DMS53 treated with DMSO at 0.1 percent for 48 hours (cell line): ENCODE results near the gene SLC25A41.
"Not testable (repeated sequence)": the region's sequence is repeated elsewhere in the genome, so short reads cannot be mapped to it uniquely, and the experiment has no call there.

ENCODE experiments used
- DNase-seq: peaks from one replicate; lab custom pipeline; 2025; ENCODE audit not compliant: unreplicated experiment; lab: John Stamatoyannopoulos, UW

SLC25A41 gene

GRCh38 chr19:6412061-6412446 lies 21.5 kb downstream of the SLC25A41 start:
- DNase-seq, result no peak

- DNase-seq, result no peak
Measured at GRCh38 chr19:6409346-6409745, 24.2 kb downstream of the SLC25A41 start.

- no peak for DNase-seq
Measured at GRCh38 chr19:6406401-6406800, 27.2 kb downstream of the SLC25A41 start.

DNA sequence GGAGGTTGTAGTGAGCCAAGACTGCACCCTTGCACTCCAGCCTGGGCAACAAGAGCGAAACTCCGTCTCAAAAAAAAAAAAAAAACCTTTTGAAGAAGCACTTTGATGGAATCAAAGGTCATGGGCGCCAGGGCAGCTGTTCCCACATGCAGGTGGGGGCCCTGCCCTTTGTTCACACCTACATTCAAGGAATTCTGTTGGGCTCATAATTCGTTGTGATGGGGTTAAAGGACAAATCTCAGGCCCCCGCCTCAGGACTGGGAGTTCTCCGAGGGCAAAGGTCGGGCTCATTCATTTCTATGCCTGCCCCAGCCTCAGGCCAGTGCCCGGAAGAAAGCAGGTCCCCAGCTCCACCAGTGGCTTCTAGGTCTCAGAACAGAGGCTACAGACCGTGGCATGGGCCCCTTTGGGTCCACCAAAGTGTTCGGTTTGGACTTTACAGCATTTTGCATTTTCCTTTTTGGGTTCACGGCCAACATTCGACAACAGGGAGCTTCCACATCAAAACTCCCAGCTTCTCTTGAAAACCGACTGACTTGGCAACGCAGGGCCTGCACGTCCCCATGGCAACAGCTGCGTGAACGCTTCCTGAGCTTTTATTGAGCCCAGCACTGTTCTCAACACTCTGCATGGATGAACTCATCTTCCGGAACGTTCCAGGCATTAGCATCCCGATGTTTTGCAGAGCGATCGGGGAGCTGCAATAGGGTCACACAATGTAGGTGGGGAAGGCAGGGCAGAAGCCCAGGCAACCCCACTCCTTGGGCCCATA lies 30.5 kb downstream of the SLC25A41 start:
- no peak for DNase-seq

GRCh38 chr19:6402058-6402457 lies 31.5 kb downstream of the SLC25A41 start:
- DNase-seq, result no peak

DNA sequence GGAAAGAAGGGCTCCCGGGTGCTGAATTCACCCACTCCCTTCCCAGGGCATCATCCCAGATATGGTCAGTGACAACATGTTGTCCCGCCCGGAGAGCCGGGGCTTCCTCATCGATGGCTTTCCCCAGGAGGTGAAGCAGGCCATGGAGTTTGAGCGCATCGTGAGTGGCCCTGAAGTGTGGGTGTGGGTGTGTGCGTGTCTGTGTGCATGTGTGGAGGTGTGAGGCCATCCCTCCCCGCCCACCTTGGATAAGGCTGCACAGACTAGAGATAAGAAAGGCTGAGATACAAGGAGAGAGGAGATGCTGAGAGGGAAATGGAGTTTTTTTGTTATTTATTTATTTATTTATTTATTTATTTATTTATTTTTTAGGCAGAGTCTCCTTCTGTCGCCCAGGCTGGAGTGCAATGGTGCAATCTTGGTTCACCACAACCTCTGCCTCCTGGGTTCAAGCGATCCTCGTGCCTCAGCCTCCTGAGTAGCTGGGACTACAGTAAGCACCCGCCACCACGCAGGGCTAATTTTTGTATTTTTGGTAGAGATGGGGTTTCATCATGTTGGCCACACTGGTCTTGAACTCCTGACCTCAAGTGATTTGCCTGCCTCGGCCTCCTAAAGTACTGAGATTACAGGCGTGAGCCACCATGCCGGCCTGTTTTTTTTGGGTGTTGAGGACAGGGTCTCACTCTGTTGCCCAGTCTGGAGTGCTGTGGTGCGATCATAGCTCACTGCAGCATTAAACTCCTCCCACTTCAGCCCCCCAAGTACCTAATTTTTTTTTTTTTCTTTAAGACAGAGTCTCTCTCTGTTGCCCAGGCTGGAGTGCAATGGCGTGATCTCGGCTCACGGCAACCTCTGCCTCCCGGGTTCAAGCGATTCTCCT lies 33.3 kb downstream of the SLC25A41 start:
- DNase-seq, result not testable (repeated sequence)

DNA sequence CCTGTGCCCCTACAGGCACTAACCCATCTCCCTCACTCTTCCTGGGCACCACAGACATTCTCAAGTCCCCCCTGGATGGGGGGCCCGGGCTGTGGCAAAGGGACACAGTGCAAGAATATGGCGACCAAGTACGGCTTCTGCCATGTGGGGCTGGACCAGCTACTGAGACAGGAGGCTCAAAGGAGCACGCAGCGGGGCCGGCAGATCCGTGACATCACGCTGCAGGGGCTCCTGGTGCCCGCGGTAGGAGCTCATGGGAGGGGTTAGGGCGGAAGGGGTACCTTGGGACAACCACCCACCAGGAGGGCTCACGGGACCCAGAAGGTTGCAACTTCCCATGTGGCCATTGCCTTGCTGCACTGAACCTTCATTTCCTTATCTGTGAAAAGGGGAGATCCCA lies 37.3 kb downstream of the SLC25A41 start:
- no peak for DNase-seq

GRCh38 chr19:6394831-6395230 lies 38.7 kb downstream of the SLC25A41 start:
- DNase-seq, result no peak

GRCh38 chr19:6393983-6394412 lies 39.6 kb downstream of the SLC25A41 start:
- DNase-seq, result no peak

GRCh38 chr19:6393074-6393982 lies 40.2 kb downstream of the SLC25A41 start, which contains the start of gene GTF2F1:
TSS of gene GTF2F1 (minus strand) at chr19:6393164. CDS start at chr19:6392995, 169 bp downstream.
- DNase-seq, result peak; percentile 79

GRCh38 chr19:6392221-6393073 lies 41.1 kb downstream of the SLC25A41 start:
- no peak for DNase-seq

GRCh38 chr19:6387372-6387771 lies 46.2 kb downstream of the SLC25A41 start:
- DNase-seq, result no peak

- no peak for DNase-seq
Measured at GRCh38 chr19:6384381-6384780, 49.2 kb downstream of the SLC25A41 start.

DNA sequence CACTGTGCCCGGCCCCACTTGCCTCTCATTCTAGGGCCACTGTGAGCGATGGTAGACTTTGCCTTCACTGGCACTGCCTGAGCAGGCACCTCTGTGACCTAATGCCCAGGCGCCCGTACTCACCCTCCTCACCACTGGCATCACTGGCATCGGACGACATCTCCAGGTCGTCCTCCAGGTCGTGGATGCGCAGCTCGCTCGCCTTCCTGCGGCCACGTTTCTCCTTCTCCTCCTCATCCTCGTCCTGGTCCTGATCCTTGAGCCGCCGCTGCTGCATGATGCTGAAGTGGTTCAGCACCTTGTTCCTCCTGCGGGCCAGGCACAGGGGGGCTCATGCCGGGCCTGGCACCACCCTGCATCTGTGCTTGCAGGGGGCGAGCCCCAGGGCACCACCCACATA lies 50.4 kb downstream of the SLC25A41 start:
- DNase-seq, result no peak

DNA sequence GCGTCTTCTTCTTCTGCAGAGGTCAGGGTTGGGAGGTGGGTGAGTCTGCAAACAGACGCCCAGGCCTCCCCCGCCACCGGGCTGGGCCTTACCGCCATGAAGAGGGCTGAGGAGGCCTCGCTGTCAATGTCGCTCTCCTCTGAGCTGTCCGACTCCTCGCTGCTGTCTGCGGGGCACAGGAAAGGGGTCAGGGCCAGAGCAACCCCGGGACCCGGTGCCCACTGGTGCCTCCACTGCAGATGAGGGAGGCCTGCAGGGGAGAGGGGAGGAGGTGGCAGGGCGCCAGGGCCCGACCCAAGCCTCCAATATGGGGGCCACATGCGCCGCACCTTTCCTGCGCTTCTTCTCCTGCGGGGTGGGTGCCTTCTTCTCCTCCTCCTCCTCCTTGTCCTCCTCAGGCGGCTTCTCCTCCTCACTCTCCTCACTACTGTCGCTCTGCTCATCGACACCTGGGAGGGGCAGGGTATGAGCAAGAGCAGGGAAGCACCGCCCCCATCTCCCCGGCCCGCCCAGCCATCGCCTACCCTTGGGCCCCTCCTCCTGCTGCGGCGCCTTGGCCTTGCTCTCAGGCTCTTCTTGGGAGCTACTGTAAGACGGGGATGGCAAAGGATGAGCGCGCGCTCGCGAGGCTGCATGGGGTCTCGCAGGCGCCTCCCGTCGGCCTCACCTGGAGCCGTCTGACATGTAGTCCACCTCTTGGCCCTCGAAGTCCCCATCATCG lies 52.4 kb downstream of the SLC25A41 start:
- DNase-seq, result no peak

GRCh38 chr19:6379744-6380143 lies 53.8 kb downstream of the SLC25A41 start:
- DNase-seq, result no peak

DNA sequence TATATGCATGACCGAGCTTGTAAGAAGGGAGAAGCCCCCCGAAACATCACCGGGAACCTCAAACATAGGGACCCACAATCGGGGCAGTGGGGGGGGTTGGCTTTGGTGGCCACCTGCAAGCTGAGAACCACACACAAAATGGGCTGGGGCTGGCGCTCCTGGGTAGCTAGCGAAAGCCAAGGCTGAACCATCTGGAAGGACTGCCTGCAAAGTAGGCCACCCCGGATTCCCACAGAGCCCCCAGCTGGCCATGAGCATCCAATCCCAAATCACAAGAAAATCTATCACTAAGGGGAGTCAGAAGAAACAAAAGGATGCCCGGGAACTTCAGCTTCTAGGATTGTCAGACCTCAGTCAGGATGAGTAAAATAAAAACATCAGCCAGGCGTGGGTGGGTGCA lies 55.1 kb downstream of the SLC25A41 start:
- no peak for DNase-seq

DNA sequence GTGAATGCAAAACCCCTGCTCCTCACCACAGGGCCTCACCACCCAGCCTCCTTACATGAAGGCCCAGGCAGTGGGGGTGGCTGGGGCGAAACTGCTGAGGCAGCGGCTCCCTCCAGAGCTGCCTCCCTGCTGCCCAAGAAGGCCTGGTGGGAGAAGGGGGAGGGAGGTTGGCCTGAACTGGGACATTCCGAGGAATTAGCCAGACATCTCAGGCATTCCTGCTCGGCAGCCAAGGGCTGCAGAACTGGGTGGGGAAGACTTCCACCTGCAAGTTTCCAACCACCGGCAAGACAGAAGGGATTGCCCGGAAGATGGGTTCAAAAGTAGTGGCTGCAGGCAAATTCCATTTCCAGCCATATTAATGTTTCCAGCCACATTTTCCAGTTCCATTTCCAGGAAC lies 55.5 kb downstream of the SLC25A41 start:
- DNase-seq, result no peak

- no peak for DNase-seq
Measured at GRCh38 chr19:6376512-6377190, 56.9 kb downstream of the SLC25A41 start.
